Upper lobe of left lung (tissue), 4 donors: ENCODE data around the gene SIGLEC9.

Experiments
- EP300 ChIP-seq, 4 donors: sonication (generic); formaldehyde crosslinking; IDR thresholded peaks; one replicate each; pipeline ENCODE4 v1.5.1; 2017; ENCODE audit warnings: antibody characterized with exemption in 4 of 4, control low read depth in 2 of 4
- POLR2A ChIP-seq, 4 donors: fragments of 450-650 bp; IDR thresholded peaks; one replicate each; pipeline ENCODE4 v1.5.1; 2016 to 2017; ENCODE audit warnings: antibody characterized with exemption in 4 of 4, mild to moderate bottlenecking in 2 of 4
- POLR2AphosphoS5 ChIP-seq, 2 donors: sonication (generic); formaldehyde crosslinking; IDR thresholded peaks; one replicate each; pipeline ENCODE4 v1.5.1; 2017; ENCODE audit warnings: antibody characterized with exemption in 2 of 2
- TF ChIP-seq, protein P1 (sequence below), 6 experiments: fragments of 450-650 bp in 4 of 6; fragments of 200-600 bp in 2 of 6; sonication (generic) in 2 of 6; IDR thresholded peaks; one replicate each; pipeline ENCODE4 v1.5.1; 2016 to 2019; ENCODE audit warnings: antibody characterized with exemption in 6 of 6

DNA sequence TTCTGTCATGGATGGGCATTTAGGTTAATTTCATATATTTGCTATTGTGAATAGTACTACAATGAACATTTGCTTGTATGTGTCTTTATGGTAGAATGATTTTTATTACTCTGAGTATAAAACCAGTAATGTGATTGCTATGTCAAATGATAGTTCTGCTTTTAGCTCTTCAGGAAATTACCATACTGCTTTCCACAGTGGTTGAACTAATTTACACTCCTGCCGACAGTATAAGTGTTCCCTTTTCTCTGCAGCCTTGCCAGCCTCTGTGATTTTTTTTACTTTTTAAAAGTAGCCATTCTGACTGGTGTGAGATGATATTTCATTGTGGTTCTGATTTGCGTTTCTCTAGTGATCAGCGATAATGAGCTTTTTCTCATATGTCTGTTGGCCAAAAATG lies 23.9 kb downstream of the SIGLEC9 start:
- TF ChIP-seq POLR2A (IDR thresholded peaks at IDR 0.05): no peak
- TF ChIP-seq, protein P1, sequence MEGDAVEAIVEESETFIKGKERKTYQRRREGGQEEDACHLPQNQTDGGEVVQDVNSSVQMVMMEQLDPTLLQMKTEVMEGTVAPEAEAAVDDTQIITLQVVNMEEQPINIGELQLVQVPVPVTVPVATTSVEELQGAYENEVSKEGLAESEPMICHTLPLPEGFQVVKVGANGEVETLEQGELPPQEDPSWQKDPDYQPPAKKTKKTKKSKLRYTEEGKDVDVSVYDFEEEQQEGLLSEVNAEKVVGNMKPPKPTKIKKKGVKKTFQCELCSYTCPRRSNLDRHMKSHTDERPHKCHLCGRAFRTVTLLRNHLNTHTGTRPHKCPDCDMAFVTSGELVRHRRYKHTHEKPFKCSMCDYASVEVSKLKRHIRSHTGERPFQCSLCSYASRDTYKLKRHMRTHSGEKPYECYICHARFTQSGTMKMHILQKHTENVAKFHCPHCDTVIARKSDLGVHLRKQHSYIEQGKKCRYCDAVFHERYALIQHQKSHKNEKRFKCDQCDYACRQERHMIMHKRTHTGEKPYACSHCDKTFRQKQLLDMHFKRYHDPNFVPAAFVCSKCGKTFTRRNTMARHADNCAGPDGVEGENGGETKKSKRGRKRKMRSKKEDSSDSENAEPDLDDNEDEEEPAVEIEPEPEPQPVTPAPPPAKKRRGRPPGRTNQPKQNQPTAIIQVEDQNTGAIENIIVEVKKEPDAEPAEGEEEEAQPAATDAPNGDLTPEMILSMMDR (IDR thresholded peaks at IDR 0.05): no peak
- TF ChIP-seq EP300 (IDR thresholded peaks at IDR 0.05): no peak
- no peak for TF ChIP-seq POLR2AphosphoS5 (IDR thresholded peaks at IDR 0.05)
